Activated CD8-positive, alpha-beta memory T cell treated with anti-CD3 and anti-CD28 coated beads for 36 hours (primary cell): Measurements from ENCODE around the gene KRT1. TPM values are rescaled to one million over a fixed set of nuclear protein-coding genes. Genes with fewer than 3 reads are reported as not detected.

Source experiments
- CTCF ChIA-PET: fragments of 350-600 bp; sonication (Branson Sonifier 250); formaldehyde crosslinking; loops from one replicate; lab custom pipeline; 2021; ENCODE audit warnings: antibody characterized with exemption; lab: Charles Lee
- POLR2A ChIA-PET: fragments of 350-600 bp; sonication (Branson Sonifier 250); formaldehyde crosslinking; loops from one replicate; lab custom pipeline; 2021; ENCODE audit warnings: antibody characterized with exemption; lab: Charles Lee
- total RNA-seq, 2 experiments: library from RNA; stranded (reverse); gene quantifications; one replicate each; pipeline ENCODE4 v1.2.3, GENCODE V29; 2021

The KRT1 gene
- total RNA-seq, 2 experiments from 2014 or later = not detected

DNA sequence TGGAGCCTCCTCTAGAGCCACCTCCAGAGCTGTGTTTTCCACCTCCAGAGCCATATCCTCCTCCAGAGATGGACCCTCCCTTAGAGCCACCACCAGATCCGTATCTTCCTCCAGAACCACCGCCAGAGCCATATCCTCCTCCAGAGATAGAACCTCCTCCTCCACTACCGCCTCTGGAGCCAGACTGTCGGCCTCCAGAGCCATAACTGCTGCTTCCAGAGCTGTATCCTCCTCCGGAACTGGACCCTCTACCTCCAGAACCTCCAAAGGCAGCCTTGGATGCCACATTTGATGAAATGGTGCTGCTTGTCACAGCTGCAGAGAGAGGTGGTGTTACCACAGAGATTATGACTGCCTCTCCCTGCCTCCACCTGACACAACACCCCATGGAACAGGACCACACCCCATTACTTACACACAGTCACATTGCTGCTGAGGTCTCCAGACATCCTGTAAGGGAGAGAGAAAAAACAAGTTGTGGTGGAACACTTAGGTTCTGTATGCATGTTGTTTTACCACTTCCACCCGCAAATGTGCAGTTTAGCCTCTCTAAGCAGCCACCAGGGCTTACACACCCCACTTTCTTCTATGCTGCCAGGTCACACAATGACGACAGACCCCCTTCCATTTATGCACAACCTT, 35.0 kb downstream of the KRT1 start:
- CTCF ChIA-PET = no interaction called here
- POLR2A ChIA-PET = no interaction called here

DNA sequence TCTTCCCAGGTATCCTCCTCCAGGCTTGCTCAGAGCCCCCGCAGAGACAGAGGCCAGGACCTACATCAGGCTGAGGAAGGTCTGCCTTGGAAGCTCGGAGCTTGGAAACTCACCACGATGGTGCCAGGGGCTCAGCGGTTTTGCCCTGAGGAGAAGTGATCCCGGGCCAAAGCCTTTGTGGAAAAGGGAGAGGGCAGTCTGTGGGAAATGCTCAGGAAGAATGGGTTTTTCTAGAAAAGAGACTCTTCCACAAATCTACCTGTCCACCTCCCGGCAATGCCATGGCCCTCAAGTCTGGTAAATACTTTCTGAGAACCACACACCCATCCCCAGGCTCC, 36.2 kb downstream of the KRT1 start:
- ChIA-PET POLR2A (no interaction called here), CTCF (no interaction called here)

DNA sequence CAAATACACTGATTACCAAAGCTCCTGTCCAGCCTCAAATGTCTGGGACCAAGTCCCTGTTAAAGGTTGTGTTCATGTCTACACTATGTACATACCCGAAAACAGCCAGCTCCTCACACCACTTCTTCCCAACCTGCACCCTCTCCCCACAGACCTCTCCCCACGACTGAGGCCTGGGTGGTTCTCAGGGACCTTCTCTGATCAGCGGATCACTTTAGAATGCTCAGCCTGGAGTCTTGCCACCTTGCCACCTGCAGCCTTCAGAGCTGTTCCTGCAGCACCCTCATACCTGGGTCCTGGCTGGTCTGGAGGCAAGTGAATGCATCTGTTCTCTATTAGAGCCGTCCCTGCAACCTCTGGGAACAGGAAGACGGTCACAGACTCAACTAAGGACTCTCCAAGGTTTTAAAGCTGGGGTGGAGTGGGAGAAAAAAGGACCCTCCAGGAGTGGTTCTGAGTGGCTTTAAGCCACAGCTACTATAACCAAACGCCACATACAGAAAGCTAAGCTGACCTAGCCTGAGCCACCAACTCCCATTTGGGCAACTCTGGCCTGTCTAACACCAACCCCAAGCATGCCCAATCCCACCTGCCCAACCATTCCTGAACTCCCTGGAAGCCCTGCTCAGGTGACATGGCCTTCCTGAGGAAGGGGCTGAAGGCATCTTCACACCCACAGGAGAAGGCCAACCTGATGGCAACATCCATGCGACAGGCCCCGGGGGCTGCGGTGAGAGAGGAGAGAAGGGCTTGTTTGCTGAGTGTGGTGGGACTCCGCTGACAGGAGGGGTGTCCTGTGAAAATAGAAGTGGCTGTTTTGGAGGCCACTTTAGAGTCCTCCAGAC, 36.8 kb downstream of the KRT1 start:
- ChIA-PET POLR2A (no interaction called here), CTCF (no interaction called here)

DNA sequence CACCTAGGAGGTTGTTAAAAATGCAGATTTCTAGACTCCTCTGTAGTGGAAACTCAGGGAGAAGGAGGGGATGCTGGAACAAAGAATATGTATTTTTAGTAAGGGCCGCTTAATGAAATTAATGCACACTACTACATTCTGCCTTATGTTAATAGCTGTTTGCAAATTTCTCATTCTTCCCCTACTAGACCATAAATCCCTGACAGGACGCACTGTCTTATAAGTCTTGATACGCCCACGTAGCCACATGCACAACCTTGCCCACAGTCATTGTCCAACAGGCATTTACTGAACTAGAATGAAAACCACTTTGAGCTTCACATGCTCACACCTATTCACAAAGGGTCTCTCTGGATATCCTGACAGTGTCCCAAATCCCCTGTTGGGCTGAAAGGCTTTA, 38.7 kb downstream of the KRT1 start:
- CTCF ChIA-PET = no interaction called here
- POLR2A ChIA-PET = no interaction called here

DNA sequence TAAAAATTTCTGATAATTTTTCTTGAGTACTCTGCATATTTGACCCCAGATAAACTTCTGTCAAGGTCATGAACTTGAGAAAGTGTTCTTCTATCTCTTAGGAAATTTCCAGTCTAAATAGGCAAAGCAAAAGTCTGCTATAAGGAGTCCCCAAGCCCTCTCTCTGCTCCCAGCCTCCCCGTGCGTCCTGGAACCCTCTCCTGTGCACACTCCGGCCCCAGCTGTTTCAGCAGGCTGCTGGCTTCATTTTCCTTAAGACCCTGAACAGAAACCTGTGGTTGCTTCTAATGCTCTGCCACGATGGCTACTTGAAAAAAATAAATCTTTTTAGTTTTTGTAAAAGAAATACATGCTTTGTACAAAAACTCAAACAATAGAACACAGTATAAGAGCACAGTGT, 42.9 kb downstream of the KRT1 start:
- CTCF ChIA-PET = interaction anchor here (0.6 kb wide), 1 partner anchor 354 kb away, joined by 3 read pairs; no protein-coding TSS in a partner anchor

DNA sequence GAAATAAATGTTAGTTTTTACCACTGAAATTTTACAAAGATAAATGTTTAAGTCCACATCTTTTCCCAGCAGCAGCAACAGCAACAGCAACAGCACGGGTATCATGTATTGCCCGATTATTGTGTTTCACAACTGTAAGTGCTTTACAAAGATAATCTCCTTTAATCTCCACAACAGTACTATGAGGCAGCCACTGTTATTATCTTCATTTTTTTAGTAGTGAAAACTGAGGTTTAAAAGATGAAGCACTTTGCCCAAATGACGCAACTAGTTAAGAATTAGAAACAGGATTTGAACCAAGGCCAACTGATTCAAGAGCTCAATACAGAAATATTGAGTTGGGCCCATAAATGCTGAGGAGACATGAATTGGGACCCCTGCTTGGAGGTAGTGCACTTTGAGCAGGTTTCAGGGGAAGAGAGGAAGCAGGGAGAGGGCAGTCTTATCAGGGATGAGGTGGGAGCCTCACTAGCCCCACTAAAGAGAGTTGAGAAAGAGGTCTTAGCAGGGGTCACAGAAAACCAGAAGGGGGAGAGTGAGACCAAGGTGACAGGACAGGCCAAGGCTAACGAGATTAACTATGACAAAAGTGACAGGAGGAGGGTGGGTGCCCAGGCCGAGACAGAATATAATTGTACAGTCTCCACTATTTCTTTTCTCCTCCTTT, 43.5 kb downstream of the KRT1 start:
- ChIA-PET POLR2A (no interaction called here), CTCF (interaction anchor here (0.6 kb wide), 1 partner anchor 353 kb away, joined by 3 read pairs; no protein-coding TSS in a partner anchor)

More for the DNA sequence above, 42.9 kb downstream of the KRT1 start:
- POLR2A ChIA-PET = no interaction called here

DNA sequence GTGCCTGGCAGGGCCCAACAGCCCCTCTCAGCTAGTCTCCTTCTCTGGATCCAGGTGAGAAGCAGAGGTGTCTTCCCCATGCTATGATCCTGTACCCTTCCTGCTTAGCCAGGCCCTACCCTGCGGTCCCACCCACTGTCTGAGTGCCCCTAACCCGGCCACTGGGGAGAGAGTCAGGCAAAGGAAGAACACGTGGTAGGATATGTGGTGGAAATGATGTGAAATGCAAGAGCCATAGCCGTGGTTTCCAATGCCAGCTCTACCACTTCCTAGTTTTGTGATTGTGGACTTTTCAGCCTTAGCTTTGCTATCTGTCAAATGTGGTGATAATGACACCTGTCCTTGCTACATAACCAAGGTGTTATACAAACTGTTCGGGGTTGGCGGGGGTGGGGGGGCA, 44.0 kb downstream of the KRT1 start:
- POLR2A ChIA-PET = no interaction called here
- CTCF ChIA-PET = no interaction called here

DNA sequence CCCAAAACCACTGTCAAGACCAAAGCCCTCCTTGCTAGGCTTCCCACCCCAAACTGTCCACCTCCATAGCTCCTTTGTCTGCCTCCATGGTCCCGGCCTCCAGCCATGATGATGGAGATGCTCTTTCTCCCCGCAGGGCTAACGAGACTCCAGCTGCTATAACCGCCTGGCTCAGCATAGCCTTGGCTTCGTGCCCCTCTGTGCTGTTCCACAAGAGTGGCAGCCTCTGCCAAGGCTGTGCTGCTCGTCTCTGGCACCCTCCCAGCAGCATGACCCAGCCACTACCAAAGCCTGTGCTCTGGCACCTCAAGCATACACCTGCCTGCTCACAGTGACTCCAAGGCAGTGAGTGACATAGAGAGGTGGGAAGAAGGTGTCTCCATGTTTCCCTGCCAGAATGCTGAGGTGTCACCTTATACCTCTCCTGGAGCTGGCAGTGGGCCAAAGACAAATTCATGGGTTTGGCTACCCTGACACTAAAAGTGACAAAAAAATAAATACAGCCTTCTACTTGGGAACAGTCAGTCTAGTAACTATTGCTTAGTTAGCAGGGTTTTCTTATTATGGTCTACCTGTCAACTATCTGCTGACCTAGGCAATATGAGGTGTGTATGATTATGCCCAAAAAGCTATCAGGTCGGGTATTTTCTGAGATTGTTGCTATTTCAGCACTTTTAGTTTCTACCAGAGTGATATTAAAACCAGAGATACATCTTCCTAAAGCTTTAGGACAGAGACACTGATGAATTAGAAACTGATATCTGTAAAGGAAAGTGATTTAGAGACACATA, 45.7 kb downstream of the KRT1 start:
- ChIA-PET POLR2A (no interaction called here), CTCF (no interaction called here)

DNA sequence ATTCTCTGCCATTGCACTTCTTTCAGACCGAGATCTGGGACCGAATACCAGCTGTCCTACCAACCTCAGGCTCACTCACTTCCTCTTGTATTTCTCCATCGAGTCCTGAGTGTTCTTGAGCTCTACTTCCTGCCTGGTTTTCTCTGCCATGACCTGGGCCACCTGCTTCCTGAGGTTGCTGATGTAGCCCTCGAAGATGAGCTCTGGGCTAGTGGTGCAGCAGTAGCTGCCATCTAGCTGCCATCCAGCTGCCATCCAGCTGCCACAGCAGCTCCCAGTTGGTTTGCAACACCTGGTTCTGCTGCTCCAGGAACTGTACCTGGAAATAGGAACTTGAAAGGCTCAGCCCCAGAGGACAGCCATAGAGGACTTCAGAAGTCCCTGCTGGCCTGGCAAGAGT, 46.8 kb downstream of the KRT1 start:
- POLR2A ChIA-PET = no interaction called here
- CTCF ChIA-PET = interaction anchor here (1.3 kb wide), 1 partner anchor 246 kb away, joined by 3 read pairs; no protein-coding TSS in a partner anchor

DNA sequence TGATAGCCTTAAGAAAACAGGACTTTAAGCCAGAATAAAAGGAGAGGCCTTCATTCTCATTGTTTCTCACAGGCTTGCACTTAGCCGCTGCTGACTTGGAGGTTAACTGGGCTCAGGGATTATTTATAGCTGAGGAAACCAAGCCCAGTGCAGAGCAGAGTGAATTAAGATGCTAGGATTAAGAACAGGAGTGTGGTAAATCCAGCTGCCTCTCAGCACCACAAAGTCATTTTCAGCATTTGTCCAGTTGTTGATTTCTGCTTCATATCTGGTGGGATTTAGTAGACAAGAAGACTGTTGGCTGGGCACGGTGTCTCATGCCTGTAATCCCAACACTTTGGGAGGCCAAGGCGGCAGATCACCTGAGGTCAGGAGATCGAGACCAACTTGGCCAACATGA, 47.6 kb downstream of the KRT1 start:
- ChIA-PET CTCF (interaction anchor here (1.3 kb wide), 1 partner anchor 247 kb away, joined by 3 read pairs; no protein-coding TSS in a partner anchor), POLR2A (no interaction called here)

DNA sequence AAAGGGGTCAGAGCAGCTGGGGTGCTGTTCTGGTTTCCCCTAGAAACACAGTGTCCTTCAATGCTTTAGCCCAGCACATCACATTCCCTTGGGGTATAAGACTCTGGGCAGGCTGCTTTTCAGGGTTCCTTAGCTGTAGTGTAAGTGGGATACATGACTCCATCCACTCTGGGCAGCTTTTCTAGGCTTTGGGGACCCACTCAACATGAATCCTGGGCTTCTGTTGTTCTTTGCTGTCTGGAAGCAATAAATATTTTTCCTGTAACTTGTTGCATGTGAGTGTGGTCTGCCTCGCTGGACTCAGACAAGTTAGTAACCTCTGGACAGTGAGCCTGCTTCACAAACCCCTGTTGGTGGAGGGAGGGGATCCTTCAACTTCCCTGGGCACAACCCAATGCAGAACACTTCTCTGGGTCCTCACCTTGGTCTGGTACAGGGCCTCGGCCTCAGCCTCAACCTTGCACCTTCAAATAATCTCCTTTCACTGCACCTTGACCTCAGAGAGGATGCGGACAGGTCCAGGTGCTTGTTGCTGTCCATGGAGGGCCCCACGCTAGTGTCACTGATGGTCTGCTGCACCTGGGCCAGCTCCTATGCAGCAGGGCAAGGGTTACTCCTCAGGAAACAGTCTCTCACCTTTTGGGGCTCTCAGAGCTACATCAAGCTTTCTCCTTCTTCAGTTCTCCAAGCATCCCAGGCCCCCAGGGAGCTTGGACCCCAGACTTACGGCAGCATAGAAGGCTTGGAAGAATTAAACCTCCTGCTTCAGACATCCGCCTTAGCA, 48.3 kb downstream of the KRT1 start:
- ChIA-PET CTCF (interaction anchor here (1.3 kb wide), 1 partner anchor 248 kb away, joined by 3 read pairs; no protein-coding TSS in a partner anchor), POLR2A (no interaction called here)

DNA sequence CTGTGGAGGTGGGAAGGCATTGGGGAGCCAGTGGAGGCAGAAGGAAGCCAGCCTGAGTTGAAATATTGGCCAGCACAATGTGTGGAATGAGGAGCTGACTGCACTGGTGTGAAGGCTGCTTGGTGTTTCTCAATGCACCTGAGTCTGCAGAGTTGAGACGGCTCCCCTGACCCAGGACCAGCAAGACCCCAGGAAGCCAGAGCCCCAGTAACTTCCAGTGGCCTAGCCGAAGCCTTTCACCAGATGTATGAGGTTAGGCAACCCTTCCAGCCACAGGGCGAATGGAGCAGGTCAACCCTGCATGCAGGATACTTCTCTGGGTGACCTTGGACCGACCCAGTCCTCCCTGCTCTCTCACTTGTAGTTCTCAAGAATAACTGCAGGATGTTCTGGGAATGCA, 48.9 kb downstream of the KRT1 start:
- POLR2A ChIA-PET = no interaction called here

DNA sequence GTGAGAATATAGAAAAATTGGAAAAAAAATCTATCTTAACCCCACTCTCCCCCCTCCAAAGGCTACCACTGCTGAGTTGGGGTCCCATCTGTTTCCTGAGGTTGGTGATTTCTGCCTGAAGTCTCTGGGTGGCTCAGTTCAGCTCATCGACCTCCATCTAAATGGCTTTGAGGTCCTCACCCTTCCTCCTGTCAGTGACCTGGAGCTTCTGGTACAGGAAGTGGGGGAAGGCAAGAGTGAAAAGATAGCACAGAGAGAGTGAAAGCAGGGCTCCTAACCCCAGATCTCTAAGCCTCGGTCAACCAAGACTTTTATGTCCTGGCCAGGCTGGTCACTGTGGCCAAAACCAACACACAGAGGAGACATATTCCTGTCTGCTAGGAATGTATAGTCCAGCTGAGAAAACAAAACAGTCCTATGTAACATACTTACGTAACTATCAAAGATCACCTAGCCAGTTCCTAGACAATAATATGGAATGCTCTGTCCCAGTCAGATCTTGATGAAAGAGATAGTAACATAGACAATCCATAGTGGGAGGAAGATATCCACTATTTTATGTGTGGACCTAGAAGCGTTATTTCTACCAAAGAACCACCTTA, 49.5 kb downstream of the KRT1 start:
- POLR2A ChIA-PET = no interaction called here
- CTCF ChIA-PET = no interaction called here

More for the DNA sequence above, 48.9 kb downstream of the KRT1 start:
- CTCF ChIA-PET = no interaction called here

DNA sequence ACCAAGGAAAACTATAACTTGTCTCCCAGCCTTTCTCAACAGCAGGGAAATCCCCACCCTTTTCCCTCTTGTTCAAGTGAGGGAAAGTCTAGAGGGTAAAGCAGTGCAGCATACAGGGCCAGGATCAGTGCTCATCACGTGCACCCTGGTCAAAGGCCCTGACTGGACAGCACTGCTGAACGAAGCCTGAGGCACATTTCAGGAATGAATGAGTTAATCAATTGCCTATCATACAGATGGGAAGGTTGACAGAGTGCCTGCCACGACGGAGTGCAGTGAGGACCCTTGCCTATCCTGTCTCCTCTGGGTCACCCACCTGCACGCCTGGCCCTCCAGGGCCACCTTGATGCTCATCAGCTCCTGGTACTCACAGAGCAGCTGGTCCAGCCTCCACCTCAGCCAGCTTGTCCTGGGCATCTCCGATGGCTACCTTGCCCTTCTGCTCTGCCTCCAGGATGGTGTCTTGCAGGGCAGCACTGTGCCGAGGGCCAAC, 50.2 kb downstream of the KRT1 start:
- ChIA-PET CTCF (no interaction called here), POLR2A (no interaction called here)

DNA sequence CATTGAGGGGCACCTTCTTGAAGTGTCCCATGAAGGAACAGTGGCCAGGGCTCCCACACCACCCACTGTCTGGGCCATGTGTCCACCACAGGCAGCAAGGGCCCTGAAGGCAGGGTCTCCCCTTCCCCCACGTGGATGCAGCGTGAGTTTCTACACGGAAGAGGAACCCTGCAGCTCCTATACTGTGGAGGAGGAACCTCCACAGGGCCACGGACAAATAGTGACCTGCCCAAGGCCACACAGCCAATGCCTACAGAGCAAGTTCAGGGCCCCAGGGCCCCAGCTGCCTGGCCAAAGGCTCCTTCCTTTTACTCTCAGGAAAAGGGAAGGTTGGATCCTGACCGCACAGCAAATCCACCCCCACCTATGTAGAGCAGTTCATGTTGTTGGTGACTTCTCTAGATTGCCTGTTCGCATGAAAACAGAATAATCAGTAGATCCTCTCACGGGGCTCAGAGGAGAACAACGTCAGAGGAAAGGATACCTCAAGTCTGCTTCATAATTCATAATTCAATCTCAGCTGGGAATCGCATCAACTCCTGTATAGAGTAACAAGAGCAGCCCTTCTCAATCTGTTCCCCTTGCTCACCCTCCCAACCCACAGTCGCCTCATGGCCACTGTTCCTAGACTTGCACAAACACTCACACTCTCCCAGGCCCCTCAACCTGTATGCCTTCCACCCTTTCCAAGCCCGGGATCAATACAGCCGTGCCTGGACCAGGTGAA, 50.8 kb downstream of the KRT1 start:
- CTCF ChIA-PET = no interaction called here
- POLR2A ChIA-PET = no interaction called here

DNA sequence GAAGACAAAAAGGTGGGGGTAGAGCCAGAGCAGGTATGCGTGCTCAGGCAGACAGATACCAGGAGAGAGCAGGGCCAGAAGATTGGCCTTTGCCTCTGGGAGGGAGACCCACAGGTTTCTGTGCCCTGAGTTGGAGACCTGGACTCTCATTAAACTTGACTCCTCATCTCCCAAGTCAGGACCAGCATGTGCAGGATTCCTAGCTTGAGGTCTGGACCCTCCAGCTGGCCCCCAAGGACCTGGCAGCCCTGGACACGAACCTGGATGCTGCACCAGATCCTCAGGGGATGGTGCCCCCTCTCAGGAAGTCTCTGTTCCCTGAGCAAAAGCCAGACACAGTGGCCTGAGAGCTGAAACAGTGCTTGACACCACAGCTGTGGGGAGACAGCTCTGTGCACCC, 51.4 kb downstream of the KRT1 start:
- POLR2A ChIA-PET = no interaction called here
- CTCF ChIA-PET = no interaction called here

DNA sequence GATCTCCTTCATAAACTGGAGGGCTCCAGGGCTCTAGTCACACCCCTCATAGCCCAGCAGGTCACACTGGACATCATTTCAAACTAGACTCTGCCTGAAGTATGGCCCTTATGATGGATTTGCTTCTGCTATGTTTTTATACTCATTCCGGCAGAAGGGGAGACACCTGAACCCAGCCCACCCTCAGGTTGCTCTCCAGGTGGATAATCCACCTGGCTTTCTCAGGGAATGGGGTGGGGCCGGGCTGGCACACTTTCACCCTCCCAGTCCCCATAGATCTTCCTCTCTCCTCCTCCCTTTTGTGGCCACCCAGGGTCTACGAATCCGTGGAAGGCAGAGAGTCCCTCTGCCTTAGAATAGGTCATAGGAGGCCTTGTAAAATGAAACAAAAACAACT, 52.1 kb downstream of the KRT1 start:
- POLR2A ChIA-PET = no interaction called here

More for the DNA sequence above, 52.1 kb downstream of the KRT1 start:
- CTCF ChIA-PET = no interaction called here
